Measurements from ENCODE around the gene CKB.

The CKB gene

GRCh38 chr14:103549361-103550311, 27.0 kb upstream of the CKB start:
- peaks cover 92% of the 10 kb centered on the region for H3K4me1 ChIP-seq
- peaks cover 26% of the 10 kb centered on the region for H4K20me1 ChIP-seq
- no peaks in the 10 kb centered on the region for H3K27me3 ChIP-seq
- peak overlapping the region; percentile 90 for H3K27ac ChIP-seq
- peak overlapping the region; percentile 51 for H3K4me3 ChIP-seq
- no peaks in the 10 kb centered on the region for H3K9me3 ChIP-seq
- peak overlapping the region; percentile 73 for H3K9ac ChIP-seq
- H3K36me3 ChIP-seq: peaks cover 3% of the 10 kb centered on the region; the same call in 1 of the 2 replicates
- H3K4me2 ChIP-seq: peak overlapping the region; percentile 91
- TF ChIP-seq Cebpa-rat (IDR thresholded peaks at IDR 0.05): no peak

GRCh38 chr14:103548463-103549351, 26.1 kb upstream of the CKB start:
- no peak for TF ChIP-seq Cebpa-rat (IDR thresholded peaks at IDR 0.05)
- peaks cover 26% of the 10 kb centered on the region for H4K20me1 ChIP-seq
- H3K9me3 ChIP-seq: no peaks in the 10 kb centered on the region
- no peak overlapping the region for H3K9ac ChIP-seq
- H3K4me2 ChIP-seq: peak overlapping the region; percentile 91
- no peaks in the 10 kb centered on the region for H3K36me3 ChIP-seq
- peaks cover 99% of the 10 kb centered on the region for H3K4me1 ChIP-seq
- H3K27me3 ChIP-seq: no peaks in the 10 kb centered on the region
- H3K27ac ChIP-seq: peak overlapping the region; percentile 90
- no peak overlapping the region; the same call in 1 of the 2 replicates for H3K4me3 ChIP-seq

- no peak for TF ChIP-seq Cebpa-rat (IDR thresholded peaks at IDR 0.05)
- Histone ChIP-seq H3K36me3 (no peaks in the 10 kb centered on the region), H3K27me3 (no peaks in the 10 kb centered on the region), H3K4me1 (peaks cover 100% of the 10 kb centered on the region), H3K9me3 (no peaks in the 10 kb centered on the region), H3K27ac (peak overlapping the region; percentile 90), H3K9ac (no peak overlapping the region), H3K4me3 (no peak overlapping the region), H3K4me2 (peak overlapping the region; percentile 91), H4K20me1 (peaks cover 26% of the 10 kb centered on the region)
Measured at GRCh38 chr14:103547941-103548462, 25.4 kb upstream of the CKB start.

- peaks cover 22% of the 10 kb centered on the region for H4K20me1 ChIP-seq
- H3K4me2 ChIP-seq: peak overlapping the region; percentile 91
- TF ChIP-seq Cebpa-rat (IDR thresholded peaks at IDR 0.05): no peak
Measured at GRCh38 chr14:103547455-103547940, 24.9 kb upstream of the CKB start.

GRCh38 chr14:103546652-103547454, 24.2 kb upstream of the CKB start:
- Histone ChIP-seq H3K36me3 (no peaks in the 10 kb centered on the region), H3K27me3 (no peaks in the 10 kb centered on the region), H3K9ac (no peak overlapping the region), H3K4me3 (no peak overlapping the region), H3K9me3 (no peaks in the 10 kb centered on the region), H3K4me2 (peak overlapping the region; percentile 91), H3K4me1 (peaks cover 100% of the 10 kb centered on the region), H3K27ac (no peak overlapping the region; the same call in 1 of the 2 replicates), H4K20me1 (peaks cover 17% of the 10 kb centered on the region; the same call in 1 of the 2 replicates)
- TF ChIP-seq Cebpa-rat (IDR thresholded peaks at IDR 0.05): no peak

More at GRCh38 chr14:103547455-103547940, 24.9 kb upstream of the CKB start:
- Histone ChIP-seq H3K27ac (no peak overlapping the region; the same call in 1 of the 2 replicates), H3K27me3 (no peaks in the 10 kb centered on the region), H3K9me3 (no peaks in the 10 kb centered on the region), H3K9ac (no peak overlapping the region), H3K4me3 (no peak overlapping the region), H3K4me1 (peaks cover 100% of the 10 kb centered on the region), H3K36me3 (no peaks in the 10 kb centered on the region)

- peak overlapping the region; percentile 57 for H3K9ac ChIP-seq
- peak overlapping the region; percentile 87 for H3K27ac ChIP-seq
- H3K36me3 ChIP-seq: no peaks in the 10 kb centered on the region
- peaks cover 100% of the 10 kb centered on the region for H3K4me1 ChIP-seq
- no peaks in the 10 kb centered on the region for H3K9me3 ChIP-seq
- no peak overlapping the region for H3K4me3 ChIP-seq
- no peaks in the 10 kb centered on the region for H3K27me3 ChIP-seq
- peak overlapping the region; percentile 91 for H3K4me2 ChIP-seq
- peaks cover 17% of the 10 kb centered on the region; the same call in 1 of the 2 replicates for H4K20me1 ChIP-seq
- no peak for TF ChIP-seq Cebpa-rat (IDR thresholded peaks at IDR 0.05)
Measured at GRCh38 chr14:103545915-103546651, 23.5 kb upstream of the CKB start.

GRCh38 chr14:103545219-103545914, 22.7 kb upstream of the CKB start:
- Histone ChIP-seq H3K4me3 (no peak overlapping the region), H3K4me2 (peak overlapping the region; percentile 91), H3K36me3 (no peaks in the 10 kb centered on the region), H3K4me1 (peaks cover 100% of the 10 kb centered on the region), H4K20me1 (peaks cover 10% of the 10 kb centered on the region; the same call in 1 of the 2 replicates), H3K27ac (peak overlapping the region; percentile 87), H3K9ac (peak overlapping the region; percentile 57), H3K27me3 (no peaks in the 10 kb centered on the region), H3K9me3 (no peaks in the 10 kb centered on the region)
- no peak for TF ChIP-seq Cebpa-rat (IDR thresholded peaks at IDR 0.05)

All from BLaER1 (cell line).